ENCODE measurements around the gene IRF2BP2. TPM values are rescaled to one million over a fixed set of nuclear protein-coding genes. Genes with fewer than 3 reads are reported as not detected.

The IRF2BP2 gene
- total RNA-seq, 4 donors from 2014 or later, result 40.1 to 50.4 (median 47.4) TPM

GRCh38 chr1:234561319-234561718 lies 48.7 kb downstream of the IRF2BP2 start:
- no peak for TF ChIP-seq CTCF (IDR thresholded peaks at IDR 0.05; ENCODE audit: low read depth)

GRCh38 chr1:234559902-234560676 lies 49.9 kb downstream of the IRF2BP2 start:
- TF ChIP-seq CTCF (IDR thresholded peaks at IDR 0.05; ENCODE audit: low read depth), result no peak

- no peak for TF ChIP-seq CTCF (IDR thresholded peaks at IDR 0.05; ENCODE audit: low read depth)
Measured at GRCh38 chr1:234559152-234559901, 50.7 kb downstream of the IRF2BP2 start.

GRCh38 chr1:234558330-234558836 lies 51.6 kb downstream of the IRF2BP2 start:
- no peak for TF ChIP-seq CTCF (IDR thresholded peaks at IDR 0.05; ENCODE audit: low read depth)

- no peak for TF ChIP-seq CTCF (IDR thresholded peaks at IDR 0.05; ENCODE audit: low read depth)
Measured at GRCh38 chr1:234556245-234556943, 53.6 kb downstream of the IRF2BP2 start.

- TF ChIP-seq CTCF (IDR thresholded peaks at IDR 0.05; ENCODE audit: low read depth), result no peak
Measured at GRCh38 chr1:234555390-234556024, 54.5 kb downstream of the IRF2BP2 start.
